Caco-2 (cell line): ENCODE data around the gene VIPR1. TPM values are rescaled to one million over a fixed set of nuclear protein-coding genes. Genes with fewer than 3 reads are reported as not detected.

ENCODE experiments used
- total RNA-seq: library from RNA; stranded (reverse); gene quantifications from 2 replicates; pipeline ENCODE4 v1.2.3, GENCODE V29; 2022

Gene VIPR1
- total RNA-seq, 1 experiment from 2014 or later: 3.8 TPM

Other genes starting within 250 kb of the VIPR1 start
- 0.46 TPM in 1 of 2 replicates, not detected in the other for gene CCK, start 236.5 kb upstream of the VIPR1 start, total RNA-seq
- gene LYZL4, start 92.0 kb upstream of the VIPR1 start, total RNA-seq: not detected in 2 replicates
- gene SEC22C, start 79.3 kb downstream of the VIPR1 start, total RNA-seq: 33.4 and 36.4 TPM in 2 replicates
- 37.3 and 38.7 TPM in 2 replicates for gene SS18L2, start 88.2 kb downstream of the VIPR1 start, total RNA-seq
- 66.6 and 67.9 TPM in 2 replicates for gene NKTR, start 98.0 kb downstream of the VIPR1 start, total RNA-seq
- 4.8 and 5.2 TPM in 2 replicates for gene ZBTB47, start 151.1 kb downstream of the VIPR1 start, total RNA-seq
- not detected in 2 replicates for gene KLHL40, start 182.9 kb downstream of the VIPR1 start, total RNA-seq
- gene HHATL, start 200.2 kb downstream of the VIPR1 start, total RNA-seq: not detected in 2 replicates